HG02642 (cell line): ENCODE data around the gene CRABP2.

ENCODE experiments used
- ATAC-seq: cut with Tn5 transposase; IDR thresholded peaks from one replicate; pipeline ENCODE4 v1.9.1; 2021; ENCODE audit warnings: mild to moderate bottlenecking; ENCODE audit not compliant: unreplicated experiment, poor library complexity

Gene CRABP2

DNA sequence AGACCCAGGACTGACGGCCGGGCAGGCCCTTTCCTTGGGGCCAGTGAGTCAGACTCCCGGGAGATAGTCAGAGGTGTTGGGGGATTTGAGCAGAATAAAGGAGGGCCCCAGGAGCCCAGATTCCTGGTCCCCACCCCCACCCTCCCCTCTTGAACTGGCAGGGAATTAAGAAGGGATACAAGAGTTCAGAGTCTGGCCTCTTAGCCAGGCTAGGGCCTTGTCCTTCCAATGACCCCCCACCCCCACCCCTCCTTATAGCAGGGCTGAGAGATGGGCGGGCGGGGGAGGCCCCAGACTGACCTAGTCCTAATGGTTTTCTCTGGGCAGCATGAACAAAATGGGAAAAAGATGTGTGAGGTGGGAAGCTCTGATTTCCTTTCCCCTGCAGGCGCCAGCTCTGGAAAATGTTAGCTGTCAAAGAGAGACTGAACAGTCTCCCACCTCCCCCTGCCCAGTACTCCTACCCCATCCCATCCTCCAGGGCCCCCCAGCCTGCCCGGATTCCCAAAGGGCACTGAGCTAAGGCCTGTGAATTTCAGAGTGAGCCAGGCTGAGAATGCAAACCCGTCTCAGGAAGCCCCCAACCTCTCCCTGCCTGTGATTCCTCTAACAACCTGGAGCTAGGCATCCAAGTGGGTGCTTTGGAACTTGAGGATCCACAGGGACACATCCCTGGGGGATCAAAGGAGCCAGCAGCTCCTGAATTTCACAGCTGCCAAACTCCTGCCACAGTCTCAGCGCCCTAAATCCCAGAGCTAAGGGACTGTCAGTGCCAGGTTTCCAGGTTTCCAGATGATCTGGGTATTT, 5.8 kb upstream of the CRABP2 start:
- ATAC-seq: no peak

DNA sequence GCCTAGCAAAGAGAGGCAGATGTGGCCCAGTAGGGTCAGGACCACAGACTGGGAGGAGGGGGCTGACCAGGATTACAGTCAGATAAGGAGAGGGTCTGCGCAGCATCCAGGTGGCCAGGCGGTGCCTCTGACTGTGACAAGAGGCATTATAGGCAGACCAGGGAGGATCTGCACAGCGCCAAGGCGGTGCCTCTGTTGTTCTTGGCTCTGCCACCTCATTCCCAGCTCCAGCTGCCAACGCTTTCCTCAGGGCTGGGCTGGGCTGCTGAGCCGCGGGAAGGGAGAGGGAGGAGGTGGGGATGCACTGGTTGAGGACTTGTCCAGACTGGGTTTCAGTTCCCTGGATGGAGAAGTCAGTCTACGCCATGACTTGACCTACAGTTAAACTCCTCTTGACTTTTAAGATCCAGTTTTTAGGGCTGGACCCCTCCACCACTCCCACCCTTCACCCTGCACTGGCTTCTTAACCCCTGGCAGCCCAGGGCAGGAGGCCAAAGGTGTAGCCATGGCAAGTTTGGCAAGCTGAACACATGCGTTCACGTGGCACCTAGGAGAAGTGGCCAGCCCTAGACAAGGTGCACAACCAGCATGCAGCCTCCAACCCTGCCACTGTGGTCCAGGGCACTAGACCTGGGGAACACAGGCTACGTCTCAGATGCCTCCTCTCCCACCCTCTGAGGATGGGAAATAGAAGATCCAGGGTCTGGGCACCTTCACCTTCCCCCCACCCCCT, 4.5 kb upstream of the CRABP2 start:
- no peak for ATAC-seq

DNA sequence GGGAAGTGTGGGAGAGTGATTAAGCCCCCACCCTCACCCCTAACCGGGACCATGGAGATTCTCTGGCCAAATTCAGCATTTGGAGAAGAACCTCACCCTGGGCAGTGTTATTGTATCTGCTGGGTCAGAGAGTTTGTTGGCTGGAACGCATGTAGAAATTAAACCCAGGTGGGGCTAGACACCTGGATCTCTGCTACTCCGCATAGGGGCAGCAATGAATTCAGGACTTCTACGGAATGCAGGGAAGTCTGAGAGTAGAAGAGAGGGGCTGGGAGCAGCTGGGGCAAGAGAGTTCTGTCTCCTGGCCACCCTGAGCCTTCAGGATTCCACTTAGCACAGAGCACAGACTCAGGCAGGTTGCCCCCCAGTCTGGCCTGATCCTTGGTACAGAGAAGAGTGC, 3.6 kb upstream of the CRABP2 start:
- no peak for ATAC-seq

DNA sequence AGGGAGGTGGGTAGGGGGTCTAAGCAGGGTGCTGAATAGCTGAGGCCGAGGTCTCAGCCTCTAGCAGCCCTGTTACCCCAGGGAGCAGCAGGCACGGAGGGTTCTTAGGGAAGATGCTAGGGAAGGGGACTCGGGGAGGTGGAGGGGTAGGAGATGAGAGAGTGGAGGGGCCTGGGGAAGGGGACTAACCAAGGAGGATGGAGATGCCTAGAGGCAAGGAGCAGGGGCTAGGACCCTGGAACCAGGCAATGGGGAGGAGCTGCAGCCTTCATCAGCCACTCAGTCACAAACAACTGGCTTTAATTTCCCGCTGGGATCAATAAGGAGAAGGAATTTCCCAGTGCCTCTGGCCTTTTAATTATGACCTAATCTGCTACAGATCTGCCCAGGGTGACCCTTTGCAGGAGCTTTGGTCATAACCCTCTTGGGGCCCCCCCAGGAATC, 2.9 kb upstream of the CRABP2 start:
- no peak for ATAC-seq

DNA sequence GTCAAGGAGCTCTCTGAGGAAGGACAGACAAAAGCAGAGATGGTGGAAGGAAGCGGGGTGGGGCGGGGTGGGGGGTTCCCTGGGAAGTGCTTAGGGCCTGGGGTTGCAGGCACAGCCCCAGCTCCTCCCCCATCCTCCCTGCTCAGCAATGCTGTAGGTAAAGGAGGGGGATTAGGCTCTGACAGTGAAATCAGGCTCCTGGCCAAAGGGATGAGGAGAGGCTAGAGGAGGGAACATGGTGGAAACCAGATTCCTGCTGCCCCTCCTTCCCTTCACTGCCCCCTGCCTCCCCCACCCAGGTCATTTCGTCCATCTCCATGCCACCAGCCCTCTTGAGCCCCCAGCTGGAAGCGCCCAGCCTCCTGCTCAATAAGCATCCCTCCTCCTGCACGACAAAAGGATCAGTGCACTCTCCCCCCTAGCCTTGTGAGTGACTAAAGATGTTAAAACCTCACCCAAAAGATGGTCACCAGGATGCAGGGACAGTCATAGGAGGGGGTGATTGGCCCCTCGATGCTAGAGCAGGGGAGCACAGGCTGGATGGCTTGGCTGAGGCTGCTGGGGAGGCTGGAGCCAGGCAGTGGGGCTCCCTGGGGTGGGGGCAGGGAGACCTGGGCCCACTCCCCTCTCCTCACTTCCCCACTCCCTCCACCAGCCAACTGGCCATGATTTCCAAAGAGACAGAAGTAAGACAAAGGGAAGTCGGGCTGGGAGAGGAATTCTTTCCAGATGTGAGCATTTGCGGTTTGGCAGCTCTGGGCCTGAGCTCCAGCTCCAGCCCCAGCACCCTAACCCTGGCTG, 2.2 kb upstream of the CRABP2 start:
- ATAC-seq: no peak

DNA sequence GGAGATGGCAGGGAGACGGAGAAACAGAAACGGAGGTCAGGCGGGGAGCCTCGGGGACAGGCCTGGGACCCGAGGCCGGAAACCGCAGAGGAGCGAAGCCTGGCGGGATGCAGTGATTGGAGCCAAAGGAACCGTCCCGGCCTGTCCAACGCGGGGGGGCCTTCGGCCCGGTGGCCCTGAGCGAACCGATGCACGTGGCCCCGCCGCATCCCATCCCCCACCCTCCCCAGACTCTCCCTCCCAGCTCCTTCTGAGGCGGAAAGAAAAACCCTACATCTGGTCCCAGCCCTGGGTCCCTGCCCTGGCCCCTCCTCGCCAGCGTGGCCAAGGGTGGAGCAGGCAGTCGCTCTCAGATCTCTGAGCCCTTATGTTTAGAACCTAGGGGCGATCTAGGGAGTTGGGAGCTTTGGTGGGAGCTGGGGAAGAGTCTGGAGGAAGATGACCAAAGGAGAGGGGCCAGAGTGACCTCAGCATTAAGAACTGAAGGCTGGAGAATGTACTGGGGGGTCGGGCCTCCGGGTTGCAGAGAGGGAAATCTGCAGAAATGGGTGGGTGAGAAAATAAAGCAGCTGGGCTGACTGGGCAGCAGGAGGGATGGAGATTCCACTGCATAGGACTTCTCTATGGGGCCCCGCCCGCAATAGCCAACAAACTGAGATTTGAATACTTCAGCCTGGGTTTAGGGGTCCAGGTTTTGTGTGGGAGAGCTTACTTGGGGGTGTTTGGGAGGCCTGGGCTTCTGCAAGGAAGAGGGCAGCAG, 1.5 kb upstream of the CRABP2 start:
- ATAC-seq: no peak

DNA sequence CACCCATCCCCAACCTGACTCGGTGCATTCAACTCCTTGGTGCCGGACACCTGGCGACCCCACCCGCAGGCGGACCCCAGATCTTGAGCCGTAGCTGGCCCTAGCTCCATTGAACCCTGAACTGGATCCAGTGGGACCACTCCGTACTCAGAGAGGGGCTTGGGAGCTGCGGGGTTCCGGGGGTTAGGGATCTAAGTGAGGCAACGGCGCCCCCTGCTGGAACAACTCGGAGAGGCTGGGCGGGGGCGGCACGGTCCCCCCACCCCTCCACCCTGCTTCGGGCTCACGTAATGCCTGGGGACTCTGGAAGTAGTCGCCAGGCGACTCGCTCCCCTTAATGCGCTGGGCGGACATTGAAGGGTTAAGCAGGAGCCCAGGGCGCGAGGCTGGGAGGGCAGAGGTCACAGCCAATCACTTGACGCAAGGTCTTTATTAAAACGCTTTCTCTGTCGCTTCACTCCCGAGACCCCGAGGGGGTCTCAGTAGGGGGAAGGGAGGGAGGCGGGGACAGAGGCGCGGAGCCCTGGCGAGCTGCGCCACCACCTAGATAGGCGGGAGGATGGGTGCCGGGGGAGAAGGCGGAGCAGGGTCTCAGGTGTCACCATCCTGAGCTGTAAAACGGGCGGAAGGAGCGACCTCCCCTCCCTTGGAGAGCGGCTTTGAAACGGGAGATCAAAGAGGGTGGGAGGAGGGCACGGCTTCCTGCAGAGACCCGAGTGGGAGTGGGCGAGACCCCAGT, 704 bp upstream of the CRABP2 start:
- no peak for ATAC-seq

DNA sequence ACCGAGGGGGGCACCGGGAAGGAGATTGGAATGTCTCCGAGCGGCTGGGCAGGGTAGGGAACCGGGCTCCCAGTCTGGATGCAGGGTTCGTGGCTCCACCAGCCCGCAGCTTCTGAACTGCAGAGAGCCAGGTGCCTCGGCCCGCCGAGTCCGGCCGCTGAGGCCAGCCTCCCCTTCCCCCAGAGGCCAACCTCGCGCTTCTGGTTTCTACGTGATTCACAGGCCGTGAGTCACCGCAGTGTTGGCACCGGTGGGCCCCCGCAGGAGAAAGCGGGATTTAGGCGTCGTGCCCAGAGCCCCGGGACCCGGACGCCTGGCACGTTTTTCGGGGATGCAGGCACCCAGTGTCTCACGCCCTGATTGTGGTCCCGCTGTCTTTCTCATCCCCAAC, 458 bp downstream of the CRABP2 start:
- no peak for ATAC-seq

DNA sequence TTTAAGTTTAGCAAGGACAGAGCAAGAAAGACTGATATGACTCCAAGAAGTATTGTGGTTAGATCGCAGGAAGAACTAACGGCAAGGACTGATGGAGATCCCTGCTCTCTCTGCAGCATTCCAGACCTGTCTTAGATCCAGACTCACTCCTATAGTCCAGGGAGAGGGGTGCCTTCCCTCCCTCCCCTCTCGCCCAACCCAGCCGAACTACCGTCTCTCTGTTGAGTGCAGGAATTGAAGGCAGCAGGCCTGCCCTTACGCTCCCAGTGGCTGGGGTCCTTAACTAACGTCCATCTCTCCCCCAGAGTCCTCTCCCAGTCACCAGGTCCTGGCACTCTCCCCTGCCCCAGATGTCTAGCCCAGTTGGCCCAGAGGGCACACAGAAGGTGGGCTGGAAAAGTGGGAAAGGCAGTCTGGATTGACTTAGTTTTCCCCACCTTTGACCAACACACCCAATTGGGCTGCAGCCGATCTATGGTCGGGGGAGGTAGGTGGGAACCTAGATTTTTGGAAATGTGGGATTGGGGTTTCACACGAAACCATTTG, 1.1 kb downstream of the CRABP2 start:
- no peak for ATAC-seq

DNA sequence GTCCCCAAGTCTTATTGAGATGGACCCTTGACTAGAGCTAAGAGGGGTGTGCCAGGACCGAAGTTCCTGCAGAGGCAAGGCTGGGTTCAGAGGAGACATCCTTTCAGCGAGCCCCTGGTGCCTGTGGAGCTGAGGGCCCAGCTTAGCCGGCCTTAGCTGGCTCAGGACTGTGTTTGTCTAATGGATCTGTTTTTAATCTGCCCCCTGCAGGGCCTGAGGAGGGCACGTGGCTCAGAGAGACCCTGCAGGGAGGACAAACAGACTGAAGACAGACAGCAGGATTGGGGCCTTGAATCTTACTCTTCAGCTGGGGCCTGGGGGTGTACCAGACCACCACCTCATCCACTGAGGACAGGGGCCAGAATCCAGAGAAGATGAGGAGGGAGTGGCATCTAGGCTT, 1.6 kb downstream of the CRABP2 start:
- ATAC-seq: no peak

DNA sequence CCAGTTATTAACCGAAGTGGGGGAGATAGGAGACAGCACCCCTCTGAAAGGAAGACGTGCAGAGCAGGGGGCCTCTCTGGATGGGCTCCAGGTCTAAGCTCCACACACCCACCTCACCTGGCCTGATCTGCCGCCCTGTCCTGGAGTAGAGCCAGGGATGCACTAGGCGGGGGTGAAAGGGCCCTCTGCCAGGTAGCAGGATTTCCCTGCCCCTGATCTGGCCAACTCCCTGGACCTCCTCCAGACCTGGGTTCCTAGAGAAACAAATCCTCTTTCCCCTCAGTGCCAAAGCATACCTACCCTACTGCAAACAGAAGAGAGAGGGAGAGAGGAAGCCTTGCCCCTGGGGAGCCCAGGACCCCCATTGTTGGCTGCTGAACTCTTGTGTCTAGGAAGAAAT, 2.0 kb downstream of the CRABP2 start:
- ATAC-seq: no peak

DNA sequence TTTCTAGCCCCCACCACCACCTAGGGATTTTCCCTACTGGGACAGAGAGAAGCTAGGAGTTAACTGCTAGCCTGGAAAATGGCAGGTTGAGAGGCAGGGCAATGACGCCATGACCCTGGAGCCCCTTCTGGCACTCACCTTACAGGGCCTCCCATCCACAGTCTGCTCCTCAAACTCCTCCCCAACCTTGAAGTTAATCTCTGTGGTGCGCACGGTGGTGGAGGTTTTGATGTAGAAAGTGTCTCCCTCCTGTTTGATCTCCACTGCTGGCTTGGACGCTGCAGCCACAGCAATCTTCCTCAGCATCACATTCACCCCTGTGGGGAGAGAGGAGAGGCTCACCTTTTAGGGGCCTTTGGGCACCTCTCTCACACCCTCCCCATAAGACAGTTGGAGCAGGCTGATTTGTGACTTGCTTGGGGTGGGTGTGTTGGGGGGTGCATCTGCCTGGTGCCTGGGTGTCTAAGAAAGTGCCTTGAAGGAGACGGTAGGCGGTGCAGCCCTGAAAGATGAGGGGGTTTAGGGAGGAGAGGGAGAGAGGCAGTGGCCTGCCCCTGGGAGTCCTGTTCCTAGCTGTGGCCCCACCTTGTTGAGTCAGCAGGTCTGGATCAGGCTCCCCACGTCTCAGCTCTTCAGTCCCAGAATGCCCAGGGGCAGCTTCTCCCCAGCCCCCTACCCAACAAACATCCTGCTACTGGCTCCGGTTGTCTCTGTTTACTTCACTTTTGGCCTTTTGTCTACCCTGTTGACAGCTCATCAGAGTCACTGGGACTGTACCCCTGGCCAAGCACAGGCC, 4.4 kb downstream of the CRABP2 start:
- no peak for ATAC-seq

DNA sequence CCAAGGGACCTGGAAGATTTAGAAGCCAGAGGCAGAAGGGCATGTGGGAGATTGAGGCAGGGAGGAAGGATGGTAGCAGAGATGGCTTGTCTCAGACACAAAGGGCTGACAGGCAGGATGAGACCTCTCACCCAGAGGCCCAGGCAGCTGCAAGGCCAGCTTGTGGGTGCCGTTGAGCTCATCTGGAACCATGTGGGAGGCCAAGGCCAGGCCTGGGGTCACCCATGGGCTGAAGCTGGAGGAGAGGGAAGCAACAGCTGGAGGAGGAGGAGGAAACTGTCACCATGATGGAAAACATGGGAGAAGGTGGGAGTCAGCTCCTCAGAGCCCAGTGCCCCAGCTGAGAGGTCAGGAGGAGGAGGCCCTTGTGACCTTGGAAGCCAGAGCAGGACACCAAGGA, 6.4 kb downstream of the CRABP2 start:
- no peak for ATAC-seq

DNA sequence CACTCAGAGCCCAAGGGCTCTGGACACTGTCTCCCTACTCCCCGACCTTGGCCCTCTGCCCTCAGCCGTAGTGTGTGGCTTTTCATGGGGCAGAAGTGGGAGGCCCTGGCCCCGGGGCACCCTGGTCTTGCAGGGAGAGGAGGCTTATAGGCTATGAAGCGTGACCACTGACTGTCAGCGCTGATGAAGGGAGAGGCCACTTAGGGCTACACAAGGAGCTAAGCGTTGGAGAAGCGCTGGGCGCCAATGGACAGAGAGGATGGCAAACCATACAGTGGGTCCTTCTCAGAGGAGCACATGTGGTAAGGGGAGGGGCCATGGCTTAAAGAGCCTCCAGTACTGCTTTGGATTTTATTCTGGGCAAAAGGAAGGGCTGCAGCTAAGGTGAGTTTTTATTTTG, 7.9 kb downstream of the CRABP2 start:
- ATAC-seq: no peak

DNA sequence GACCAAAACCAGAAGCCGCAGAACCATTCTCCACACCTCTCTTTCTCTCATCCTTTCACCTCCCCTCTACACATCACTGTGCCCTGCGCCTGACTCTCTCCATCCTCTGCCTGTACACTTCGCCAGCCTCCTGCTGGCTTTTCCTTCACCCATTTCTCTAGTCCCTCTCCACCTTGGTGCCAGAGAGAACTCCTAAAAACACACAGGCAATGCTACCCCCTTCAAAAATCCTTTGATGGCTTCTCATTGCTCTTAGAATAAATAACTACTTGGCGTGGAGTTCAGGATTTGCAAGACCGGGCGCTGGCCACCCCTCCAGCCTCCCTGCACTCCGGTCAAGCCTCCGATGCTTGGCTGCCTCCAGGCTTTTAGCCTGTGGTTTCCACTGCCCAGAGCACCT, 8.6 kb downstream of the CRABP2 start:
- no peak for ATAC-seq

DNA sequence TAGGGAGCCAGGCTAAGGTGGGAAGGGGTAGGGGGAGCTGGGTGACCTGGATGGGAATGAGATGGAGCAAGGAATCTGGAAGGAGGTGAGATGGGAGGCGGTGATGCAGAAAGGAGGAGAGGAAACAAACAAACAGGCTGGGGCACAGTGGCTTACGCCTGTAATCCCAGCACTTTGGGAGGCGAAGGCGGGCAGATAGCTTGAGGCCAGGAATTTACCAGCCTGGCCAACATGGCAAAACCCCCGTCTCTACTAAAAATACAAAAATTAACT, 10.8 kb downstream of the CRABP2 start:
- ATAC-seq: no peak

DNA sequence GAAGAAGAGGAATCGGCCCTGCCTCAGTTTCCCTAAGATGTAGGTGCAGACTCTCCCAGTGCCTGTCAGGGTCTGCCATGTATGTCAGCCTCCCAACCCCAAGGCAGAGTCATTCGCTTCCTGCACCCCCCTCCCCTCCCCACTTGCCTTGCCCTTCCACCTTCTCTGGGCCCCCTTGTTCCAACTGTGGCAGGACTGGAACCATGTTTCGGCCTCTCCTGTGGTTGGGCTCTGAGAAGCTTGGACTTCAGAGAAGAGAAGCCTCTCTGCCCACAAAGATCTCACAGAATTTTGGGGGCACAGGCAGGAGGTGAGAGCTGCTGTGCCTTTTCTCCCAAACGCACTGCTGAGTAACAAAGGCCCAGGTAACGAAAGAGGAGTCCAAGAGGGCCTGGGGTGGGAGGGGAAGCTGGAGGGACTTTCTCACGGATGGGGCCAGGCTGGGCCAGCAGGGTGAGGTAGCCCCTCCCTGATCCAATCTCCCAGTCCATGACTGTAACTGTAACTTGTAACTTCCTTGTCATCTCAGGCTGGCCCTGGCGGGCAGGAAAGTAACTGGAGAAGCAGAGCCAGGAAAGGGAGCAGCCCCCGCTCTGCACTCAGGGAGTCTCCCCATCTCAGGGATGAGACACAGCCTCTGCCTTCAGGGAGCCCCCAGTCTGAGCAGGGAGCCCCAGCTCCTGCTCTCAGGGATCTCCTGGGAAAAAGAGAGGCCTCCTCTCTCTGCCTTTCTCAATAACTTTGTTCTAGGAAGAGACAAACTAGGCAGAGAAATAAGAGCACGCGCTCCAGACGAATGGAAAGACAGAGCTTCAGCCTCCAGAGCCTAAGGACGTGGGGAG, 11.3 kb downstream of the CRABP2 start:
- no peak for ATAC-seq
